K562 treated with DMSO at 1 percent for 12 hours (cell line): ENCODE measurements around the gene NKX2-8. TPM values are rescaled to one million over a fixed set of nuclear protein-coding genes. Genes with fewer than 3 reads are reported as not detected.

Experiments
- total RNA-seq: library from RNA; unstranded; fragments of 300-600 nt; gene quantifications from 2 replicates; pipeline ENCODE4 v1.2.3, GENCODE V29; 2022; ENCODE audit not compliant: insufficient read depth

NKX2-8 gene
- total RNA-seq, result not detected in 2 replicates

GRCh38 chr14:36582011-36582873, at the start of gene NKX2-8:
NKX2-8 (minus strand) TSS chr14:36582614; CDS start chr14:36582389, 225 bp downstream.

Other genes starting within 250 kb of the NKX2-8 start
- gene NKX2-1, start 62.4 kb downstream of the NKX2-8 start, total RNA-seq, result not detected in 2 replicates
- gene PAX9, start 79.2 kb upstream of the NKX2-8 start, total RNA-seq, result 1.5 and 3.5 TPM in 2 replicates